HG03135 (cell line): ENCODE data around the gene TNNT3.

ENCODE experiments used
- ATAC-seq: cut with Tn5 transposase; IDR thresholded peaks from one replicate; pipeline ENCODE4 v1.9.1; 2021; ENCODE audit warnings: mild to moderate bottlenecking, moderate library complexity; ENCODE audit not compliant: unreplicated experiment

TNNT3 gene

GRCh38 chr11:1893581-1894359 is 25.7 kb upstream of the TNNT3 start:
- no peak for ATAC-seq

- ATAC-seq, result no peak
Observed at GRCh38 chr11:1894759-1895158, 24.7 kb upstream of the TNNT3 start.

GRCh38 chr11:1896468-1896867 is 23.0 kb upstream of the TNNT3 start:
- no peak for ATAC-seq

GRCh38 chr11:1896923-1897322 is 22.6 kb upstream of the TNNT3 start:
- ATAC-seq, result no peak

GRCh38 chr11:1899090-1899489 is 20.4 kb upstream of the TNNT3 start:
- ATAC-seq, result no peak

GRCh38 chr11:1899686-1900085 is 19.8 kb upstream of the TNNT3 start:
- ATAC-seq, result no peak

- ATAC-seq, result no peak
Observed at GRCh38 chr11:1906181-1906580, 13.3 kb upstream of the TNNT3 start.

GRCh38 chr11:1906611-1907423 is 12.7 kb upstream of the TNNT3 start:
- no peak for ATAC-seq

- ATAC-seq, result no peak
Observed at GRCh38 chr11:1908618-1909017, 10.9 kb upstream of the TNNT3 start.

- no peak for ATAC-seq
Observed at GRCh38 chr11:1909524-1909923, 10.0 kb upstream of the TNNT3 start.

GRCh38 chr11:1912289-1912878 is 7.1 kb upstream of the TNNT3 start:
- ATAC-seq, result no peak

GRCh38 chr11:1913271-1914060 is 6.0 kb upstream of the TNNT3 start:
- no peak for ATAC-seq

- no peak for ATAC-seq
Observed at GRCh38 chr11:1915795-1916131, 3.7 kb upstream of the TNNT3 start.

- no peak for ATAC-seq
Observed at GRCh38 chr11:1916132-1916985, 3.1 kb upstream of the TNNT3 start.

GRCh38 chr11:1916986-1917522 is 2.4 kb upstream of the TNNT3 start:
- ATAC-seq, result no peak

GRCh38 chr11:1917523-1918435 is 1.7 kb upstream of the TNNT3 start:
- no peak for ATAC-seq

GRCh38 chr11:1918436-1919315 is 827 bp upstream of the TNNT3 start:
- ATAC-seq, result no peak
